Upper lobe of left lung (tissue), 6 donors: ENCODE results near the gene TFB1M. TPM values are rescaled to one million over a fixed set of nuclear protein-coding genes. Genes with fewer than 3 reads are reported as not detected.

Experiments
- ATAC-seq, 2 donors: fragments of 200-7000 bp; cut with Tn5 transposase; one replicate each; pipeline ENCODE4 v1.9.1; 2022; ENCODE audit warnings: mild to moderate bottlenecking in 2 of 2, moderate library complexity in 2 of 2; ENCODE audit not compliant: low FRiP score in 2 of 2
- DNase-seq, 2 donors: peaks; one replicate each; pipeline ENCODE4 v3.0.0-alpha.2; 2019 to 2020
- H3K27ac ChIP-seq, 4 donors: fragments of 200-600 bp; sonication (generic); one replicate each; pipeline ENCODE4 v1.5.1; 2016 to 2019
- H3K27me3 ChIP-seq, 4 donors: fragments of 200-600 bp; sonication (generic); one replicate each; pipeline ENCODE4 v1.5.1; 2017 to 2019
- H3K36me3 ChIP-seq, 4 donors: fragments of 200-600 bp; sonication (generic); one replicate each; pipeline ENCODE4 v1.5.1; 2016 to 2019
- H3K4me1 ChIP-seq, 4 donors: fragments of 200-600 bp; sonication (generic); one replicate each; pipeline ENCODE4 v1.5.1; 2018 to 2019
- H3K4me3 ChIP-seq, 4 donors: fragments of 200-600 bp; sonication (generic); one replicate each; pipeline ENCODE4 v1.5.1; 2017 to 2019; ENCODE audit warnings: mild to moderate bottlenecking in 2 of 4, moderate library complexity in 1 of 4
- H3K9me3 ChIP-seq, 4 donors: fragments of 200-600 bp; sonication (generic); one replicate each; pipeline ENCODE4 v1.5.1; 2018 to 2019
- EP300 ChIP-seq, 4 donors: sonication (generic); formaldehyde crosslinking; IDR thresholded peaks; one replicate each; pipeline ENCODE4 v1.5.1; 2017; ENCODE audit warnings: antibody characterized with exemption in 4 of 4, control low read depth in 2 of 4
- POLR2A ChIP-seq, 4 donors: fragments of 450-650 bp; IDR thresholded peaks; one replicate each; pipeline ENCODE4 v1.5.1; 2016 to 2017; ENCODE audit warnings: antibody characterized with exemption in 4 of 4, mild to moderate bottlenecking in 2 of 4
- POLR2AphosphoS5 ChIP-seq, 2 donors: sonication (generic); formaldehyde crosslinking; IDR thresholded peaks; one replicate each; pipeline ENCODE4 v1.5.1; 2017; ENCODE audit warnings: antibody characterized with exemption in 2 of 2
- WGBS, 2 donors: methylation state at CpG; one replicate each; pipeline ENCODE4 v1.1.5; 2017 to 2018; 5-methylcytosine and 5-hydroxymethylcytosine counted together
- total RNA-seq, 6 donors: library from RNA; depleted of rRNA in 4 of 6; stranded (reverse); fragments of >200 nt in 4 of 6; gene quantifications; one replicate each; pipeline versions ENCODE4 v1.1.0 to v1.2.1, GENCODE V29; 2016 to 2021
- TF ChIP-seq, protein P1 (sequence below), 6 experiments: fragments of 450-650 bp in 4 of 6; fragments of 200-600 bp in 2 of 6; sonication (generic) in 2 of 6; IDR thresholded peaks; one replicate each; pipeline ENCODE4 v1.5.1; 2016 to 2019; ENCODE audit warnings: antibody characterized with exemption in 6 of 6
- donor health status: DM: no; HTN: no; CAD: no; lungs with moderate emphysema.
- donor health status: DM: no; HTN: yes; CAD: no; lungs with severe emphysema.

Gene TFB1M
- total RNA-seq, 6 donors from 2014 or later, result 4.2 to 19.6 (median 15.0) TPM

DNA sequence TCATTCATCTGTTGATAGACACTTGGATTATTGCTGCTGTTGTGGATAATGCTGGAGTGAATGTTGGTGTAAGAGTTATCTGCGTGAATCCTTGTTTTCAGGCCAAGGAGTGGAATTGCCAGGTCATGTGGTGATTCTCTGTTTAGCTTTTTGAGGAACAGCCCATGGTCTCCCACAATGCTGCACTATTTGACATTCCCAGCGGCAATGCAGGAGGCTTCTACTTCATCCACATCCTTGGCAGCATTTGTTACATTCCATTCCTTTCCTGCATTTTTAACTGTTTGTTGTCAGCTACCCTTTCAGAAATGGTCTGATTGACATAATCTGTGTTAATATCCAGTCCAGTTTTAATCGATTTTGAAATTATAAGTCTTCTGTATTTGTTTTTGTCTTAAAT, 102.2 kb downstream of the TFB1M start:
- Histone ChIP-seq H3K4me3 (no peak overlapping the region), H3K36me3 (no peaks in the 10 kb centered on the region), H3K27me3 (no peaks in the 10 kb centered on the region), H3K4me1 (no peaks in the 10 kb centered on the region), H3K9me3 (no peaks in the 10 kb centered on the region), H3K27ac (no peak overlapping the region)
- TF ChIP-seq POLR2AphosphoS5 (IDR thresholded peaks at IDR 0.05) (no peak), POLR2A (IDR thresholded peaks at IDR 0.05) (no peak), EP300 (IDR thresholded peaks at IDR 0.05) (no peak)
- TF ChIP-seq, protein P1, sequence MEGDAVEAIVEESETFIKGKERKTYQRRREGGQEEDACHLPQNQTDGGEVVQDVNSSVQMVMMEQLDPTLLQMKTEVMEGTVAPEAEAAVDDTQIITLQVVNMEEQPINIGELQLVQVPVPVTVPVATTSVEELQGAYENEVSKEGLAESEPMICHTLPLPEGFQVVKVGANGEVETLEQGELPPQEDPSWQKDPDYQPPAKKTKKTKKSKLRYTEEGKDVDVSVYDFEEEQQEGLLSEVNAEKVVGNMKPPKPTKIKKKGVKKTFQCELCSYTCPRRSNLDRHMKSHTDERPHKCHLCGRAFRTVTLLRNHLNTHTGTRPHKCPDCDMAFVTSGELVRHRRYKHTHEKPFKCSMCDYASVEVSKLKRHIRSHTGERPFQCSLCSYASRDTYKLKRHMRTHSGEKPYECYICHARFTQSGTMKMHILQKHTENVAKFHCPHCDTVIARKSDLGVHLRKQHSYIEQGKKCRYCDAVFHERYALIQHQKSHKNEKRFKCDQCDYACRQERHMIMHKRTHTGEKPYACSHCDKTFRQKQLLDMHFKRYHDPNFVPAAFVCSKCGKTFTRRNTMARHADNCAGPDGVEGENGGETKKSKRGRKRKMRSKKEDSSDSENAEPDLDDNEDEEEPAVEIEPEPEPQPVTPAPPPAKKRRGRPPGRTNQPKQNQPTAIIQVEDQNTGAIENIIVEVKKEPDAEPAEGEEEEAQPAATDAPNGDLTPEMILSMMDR (IDR thresholded peaks at IDR 0.05), result no peak
- 77 to 82% methylated on average over 3 of the region's 3 CpGs for WGBS, 2 donors
- no peak for ATAC-seq
- DNase-seq, result no peak

DNA sequence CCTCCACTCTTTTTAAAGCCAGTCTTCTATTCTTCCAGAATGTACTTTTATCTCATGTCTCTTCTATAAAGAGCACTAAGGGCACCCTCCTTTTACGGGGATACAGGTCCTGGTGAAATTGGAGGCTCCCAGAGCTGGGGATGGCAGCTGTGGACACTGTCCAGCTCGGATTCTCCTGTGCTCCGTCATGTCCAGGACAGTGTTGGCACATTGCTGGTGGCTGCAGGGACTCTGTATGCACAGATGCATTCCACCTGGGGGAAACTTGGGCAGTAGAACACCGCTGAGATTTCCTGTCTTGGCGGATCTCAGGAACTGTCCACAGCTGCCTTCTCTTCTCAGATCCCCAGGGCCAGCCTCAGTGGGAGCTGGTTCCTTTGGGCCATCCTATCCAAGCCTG, 107.1 kb downstream of the TFB1M start:
- H3K4me1 ChIP-seq, result no peaks in the 10 kb centered on the region
- H3K27ac ChIP-seq, result no peak overlapping the region
- ATAC-seq, result no peak
- TF ChIP-seq EP300 (IDR thresholded peaks at IDR 0.05) (no peak), POLR2AphosphoS5 (IDR thresholded peaks at IDR 0.05) (no peak), POLR2A (IDR thresholded peaks at IDR 0.05) (no peak)
- TF ChIP-seq, protein P1 (IDR thresholded peaks at IDR 0.05), result no peak
- H3K36me3 ChIP-seq, result no peaks in the 10 kb centered on the region
- no peak overlapping the region for H3K4me3 ChIP-seq
- no peak for DNase-seq
- no peaks in the 10 kb centered on the region for H3K9me3 ChIP-seq
- no peaks in the 10 kb centered on the region for H3K27me3 ChIP-seq
- WGBS, 2 donors, result 78 to 91% methylated on average over 1 to 5 of the region's 5 CpGs

Other genes starting within 250 kb of the TFB1M start
- gene CLDN20, start 50.5 kb downstream of the TFB1M start, total RNA-seq, result not detected
- not detected for gene NOX3, start 141.4 kb upstream of the TFB1M start, total RNA-seq